Right atrium auricular region (tissue), 2 donors: ENCODE results near the gene EEF2K. TPM values are rescaled to one million over a fixed set of nuclear protein-coding genes. Genes with fewer than 3 reads are reported as not detected.

Source experiments
- DNase-seq: peaks from one replicate; pipeline ENCODE4 v3.0.0-alpha.2; 2019; ENCODE audit warnings: low spot score
- H3K27ac ChIP-seq, 2 donors: fragments of 200-600 bp; sonication (generic); 1 replicate in 1 of 2; 2 replicates in 1 of 2; pipeline ENCODE4 v1.5.1; 2016 to 2019
- H3K27me3 ChIP-seq, 2 donors: fragments of 200-600 bp; sonication (generic); one replicate each; pipeline versions ENCODE4 v1.5.1 to v1.6.0; 2017 to 2019
- H3K36me3 ChIP-seq: fragments of 200-600 bp; sonication (generic); one replicate; pipeline ENCODE4 v1.5.1; 2016
- H3K4me1 ChIP-seq, 2 donors: fragments of 200-600 bp; sonication (generic); one replicate each; pipeline versions ENCODE4 v1.5.1 to v1.6.0; 2017 to 2019
- H3K4me3 ChIP-seq, 2 donors: fragments of 200-600 bp; sonication (generic); 1 replicate in 1 of 2; 2 replicates in 1 of 2; pipeline ENCODE4 v1.5.1; 2017 to 2019; ENCODE audit warnings: mild to moderate bottlenecking in 1 of 2, moderate library complexity in 1 of 2
- H3K9me3 ChIP-seq, 2 donors: fragments of 200-600 bp; sonication (generic); one replicate each; pipeline ENCODE4 v1.5.1; 2019
- CTCF ChIP-seq, 2 donors: fragments of 200-600 bp; sonication (generic); IDR thresholded peaks; one replicate each; pipeline ENCODE4 v1.5.1; 2019; ENCODE audit warnings: antibody characterized with exemption in 2 of 2
- total RNA-seq, 2 donors: library from RNA; depleted of rRNA; stranded (reverse); fragments of >200 nt; gene quantifications; one replicate each; pipeline ENCODE4 v1.1.0, GENCODE V29; 2016

Gene EEF2K
- total RNA-seq, 2 donors from 2014 or later: 12.9 to 18.9 TPM

GRCh38 chr16:22204091-22204655 is 1.9 kb upstream of the EEF2K start:
- no peaks in the 10 kb centered on the region for H3K9me3 ChIP-seq
- TF ChIP-seq CTCF (IDR thresholded peaks at IDR 0.05): no peak
- H3K27me3 ChIP-seq: no peaks in the 10 kb centered on the region
- H3K27ac ChIP-seq: no peak overlapping the region
- H3K4me1 ChIP-seq: peaks cover 0 to 36% of the 10 kb centered on the region in 2 donors
- DNase-seq: no peak
- H3K36me3 ChIP-seq: no peaks in the 10 kb centered on the region
- H3K4me3 ChIP-seq: no peak overlapping the region

DNA sequence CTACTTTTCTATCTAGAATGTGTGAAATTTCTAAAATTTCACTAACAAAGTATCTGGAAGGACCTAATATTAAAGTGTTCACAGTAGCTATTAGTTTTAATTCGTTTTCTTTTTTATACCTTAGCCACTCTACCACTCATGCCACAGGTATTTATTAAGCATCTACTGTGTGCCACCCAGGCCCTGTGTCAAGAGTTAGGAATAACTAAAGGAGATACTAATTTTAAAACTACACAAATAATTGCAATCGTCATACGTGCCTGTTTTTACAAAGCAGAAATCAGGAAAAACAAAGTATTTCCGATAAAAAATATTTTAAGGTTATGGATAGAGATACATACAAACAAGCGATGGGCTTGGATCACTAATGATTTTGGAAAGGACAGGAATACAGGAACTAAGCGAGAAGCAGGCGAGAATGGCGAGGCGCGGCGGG is 483 bp upstream of the EEF2K start:
- DNase-seq: no peak
- Histone ChIP-seq H3K36me3 (no peaks in the 10 kb centered on the region), H3K4me1 (peaks cover 0 to 41% of the 10 kb centered on the region in 2 donors), H3K9me3 (no peaks in the 10 kb centered on the region), H3K4me3 (peak overlapping the region; percentile 87 to 94), H3K27ac (peak overlapping the region; percentile 95), H3K27me3 (no peaks in the 10 kb centered on the region)
- TF ChIP-seq CTCF (IDR thresholded peaks at IDR 0.05): no peak

DNA sequence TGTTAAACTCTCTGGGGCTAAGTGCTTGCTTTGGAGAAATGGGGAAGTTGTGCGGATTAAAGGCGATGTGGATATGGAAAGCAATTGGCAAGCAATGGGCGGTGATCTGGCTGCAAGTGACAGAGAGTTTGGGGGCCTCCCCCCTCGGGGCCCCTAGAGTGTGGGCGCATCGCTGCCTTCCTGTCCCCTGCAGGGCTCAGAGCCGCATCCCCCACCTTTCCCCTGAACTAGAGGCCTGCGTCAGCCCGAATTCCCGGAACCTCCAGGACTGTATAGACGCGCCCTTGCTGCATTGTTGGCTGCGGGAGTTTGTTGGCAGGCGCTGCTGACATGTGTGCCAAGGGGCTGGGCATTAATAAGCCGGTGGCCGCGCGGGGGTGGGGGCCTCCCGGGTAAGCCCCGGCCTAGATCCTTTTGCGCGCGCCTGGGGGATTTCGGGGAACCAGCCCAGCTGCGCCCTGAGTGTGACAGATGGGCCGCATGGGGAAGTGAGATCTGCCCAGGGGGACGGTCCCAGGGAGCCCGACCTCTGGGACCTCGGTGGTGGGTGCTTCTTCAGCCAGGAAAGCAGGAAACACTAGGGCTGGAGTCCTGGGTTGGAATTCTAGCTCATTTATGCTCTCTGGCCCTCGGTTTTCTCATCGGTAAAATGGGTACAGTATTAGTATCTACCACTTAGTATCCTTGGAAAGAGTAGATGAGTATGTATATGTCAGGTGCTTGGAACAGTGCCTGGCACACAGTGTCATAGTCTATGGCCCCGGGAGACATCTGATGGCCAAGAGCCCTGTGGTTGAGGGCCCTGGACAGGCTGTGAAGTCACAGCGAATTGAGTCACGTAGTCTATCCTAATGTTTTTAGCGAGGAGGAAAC is 1.0 kb downstream of the EEF2K start:
- H3K4me3 ChIP-seq: peak overlapping the region; percentile 87 to 94
- no peaks in the 10 kb centered on the region for H3K27me3 ChIP-seq
- TF ChIP-seq CTCF (IDR thresholded peaks at IDR 0.05): no peak
- no peaks in the 10 kb centered on the region for H3K36me3 ChIP-seq
- peak overlapping the region; percentile 95 for H3K27ac ChIP-seq
- peaks cover 0 to 54% of the 10 kb centered on the region in 2 donors for H3K4me1 ChIP-seq
- H3K9me3 ChIP-seq: no peaks in the 10 kb centered on the region
- DNase-seq: peak; percentile 86

DNA sequence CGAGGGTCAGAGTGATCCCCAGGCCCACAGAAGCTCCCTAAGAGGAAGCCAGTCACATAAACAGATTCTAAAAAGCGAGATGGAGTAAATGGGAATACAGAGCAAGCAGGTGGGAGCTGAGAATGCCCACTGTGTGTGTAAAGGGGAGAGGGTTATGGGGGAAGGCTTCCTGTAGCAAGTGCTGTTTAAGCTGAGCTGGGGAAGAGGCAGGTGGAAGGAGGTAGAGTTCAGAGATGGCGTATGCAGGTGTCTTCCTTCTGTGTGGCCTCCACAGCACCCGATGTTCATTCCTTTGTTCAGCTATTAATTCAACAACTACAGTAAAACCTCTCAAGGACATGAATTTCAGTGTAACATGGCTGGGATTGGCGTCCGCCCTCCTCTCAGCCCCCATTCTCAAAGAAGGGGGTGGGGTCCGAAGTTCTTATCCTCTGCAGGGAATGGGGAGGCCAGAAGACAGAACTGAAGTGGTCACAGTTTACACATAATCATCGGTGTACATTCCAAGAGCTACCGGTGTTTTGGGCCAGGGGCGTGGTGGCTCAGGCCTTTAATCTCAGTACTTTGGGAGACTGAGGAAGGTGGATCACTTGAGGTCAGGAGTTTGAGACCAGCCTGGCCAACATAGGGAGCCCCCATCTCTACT is 1.8 kb downstream of the EEF2K start:
- no peak for DNase-seq
- peak overlapping the region; percentile 95 for H3K27ac ChIP-seq
- H3K4me1 ChIP-seq: peaks cover 0 to 59% of the 10 kb centered on the region in 2 donors
- no peaks in the 10 kb centered on the region for H3K36me3 ChIP-seq
- no peak for TF ChIP-seq CTCF (IDR thresholded peaks at IDR 0.05)
- H3K27me3 ChIP-seq: no peaks in the 10 kb centered on the region
- no peaks in the 10 kb centered on the region for H3K9me3 ChIP-seq
- peak overlapping the region; percentile 87 to 94 for H3K4me3 ChIP-seq

DNA sequence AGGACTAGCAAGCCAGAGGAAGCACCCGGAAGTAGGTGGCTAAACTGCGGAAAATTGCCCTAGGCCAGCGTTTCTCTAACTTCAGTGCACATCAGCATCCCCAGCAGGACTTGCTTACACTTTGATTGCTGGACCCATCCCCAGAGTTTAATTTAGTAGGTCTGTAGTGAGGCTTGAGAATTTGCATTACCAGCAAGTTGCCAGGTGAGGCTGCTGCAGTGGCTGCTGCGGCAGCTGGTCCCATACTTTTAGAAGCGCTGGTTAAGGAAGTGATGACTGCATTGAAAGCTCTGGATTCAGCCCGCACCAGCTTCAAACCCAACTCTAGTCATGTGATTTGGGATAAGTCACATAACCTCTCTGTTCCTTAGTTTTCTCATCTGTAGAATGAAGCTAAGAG is 4.2 kb downstream of the EEF2K start:
- Histone ChIP-seq H3K4me1 (peaks cover 0 to 65% of the 10 kb centered on the region in 2 donors), H3K36me3 (no peaks in the 10 kb centered on the region), H3K4me3 (no peak overlapping the region), H3K27me3 (no peaks in the 10 kb centered on the region), H3K27ac (peak overlapping the region in 1 of 2 donors; percentile 95), H3K9me3 (no peaks in the 10 kb centered on the region)
- no peak for TF ChIP-seq CTCF (IDR thresholded peaks at IDR 0.05)
- no peak for DNase-seq
